ENCODE measurements around the gene IFRD2.

IFRD2 gene

GRCh38 chr3:50298836-50299637, 6.8 kb upstream of the IFRD2 start, which contains the start of the genes HYAL3 and NAA80:
Gene HYAL3 (minus strand): TSS chr3:50299405. CDS start chr3:50295602, 3,803 bp downstream.
Gene NAA80 (minus strand): TSS chr3:50299405. CDS start chr3:50297463, 1,942 bp downstream.
- H3K27ac ChIP-seq (ENCODE audit: poor library complexity, severe bottlenecking), result peak within 1 kb of the TSS; percentile 95
- H3K27me3 ChIP-seq (ENCODE audit: insufficient read depth, poor library complexity, severe bottlenecking), result no peaks in the 10 kb centered on the region
- ATAC-seq (ENCODE audit: low read depth) (peak; percentile 77), DNase-seq (ENCODE audit: low spot score) (peak; percentile 99)
- H3K4me3 ChIP-seq (ENCODE audit: severe bottlenecking), result peak within 1 kb of the TSS; percentile 63
- no peaks in the 10 kb centered on the region for H3K9me3 ChIP-seq (ENCODE audit: severe bottlenecking)
- H3K4me1 ChIP-seq (ENCODE audit: insufficient read depth, poor library complexity, severe bottlenecking), result peaks cover 9% of the 10 kb centered on the region
- H3K36me3 ChIP-seq (ENCODE audit: low read depth), result no peaks in the 10 kb centered on the region
- TF ChIP-seq CTCF (IDR thresholded peaks at IDR 0.05; ENCODE audit: poor library complexity, severe bottlenecking), result peak; percentile 35

DNA sequence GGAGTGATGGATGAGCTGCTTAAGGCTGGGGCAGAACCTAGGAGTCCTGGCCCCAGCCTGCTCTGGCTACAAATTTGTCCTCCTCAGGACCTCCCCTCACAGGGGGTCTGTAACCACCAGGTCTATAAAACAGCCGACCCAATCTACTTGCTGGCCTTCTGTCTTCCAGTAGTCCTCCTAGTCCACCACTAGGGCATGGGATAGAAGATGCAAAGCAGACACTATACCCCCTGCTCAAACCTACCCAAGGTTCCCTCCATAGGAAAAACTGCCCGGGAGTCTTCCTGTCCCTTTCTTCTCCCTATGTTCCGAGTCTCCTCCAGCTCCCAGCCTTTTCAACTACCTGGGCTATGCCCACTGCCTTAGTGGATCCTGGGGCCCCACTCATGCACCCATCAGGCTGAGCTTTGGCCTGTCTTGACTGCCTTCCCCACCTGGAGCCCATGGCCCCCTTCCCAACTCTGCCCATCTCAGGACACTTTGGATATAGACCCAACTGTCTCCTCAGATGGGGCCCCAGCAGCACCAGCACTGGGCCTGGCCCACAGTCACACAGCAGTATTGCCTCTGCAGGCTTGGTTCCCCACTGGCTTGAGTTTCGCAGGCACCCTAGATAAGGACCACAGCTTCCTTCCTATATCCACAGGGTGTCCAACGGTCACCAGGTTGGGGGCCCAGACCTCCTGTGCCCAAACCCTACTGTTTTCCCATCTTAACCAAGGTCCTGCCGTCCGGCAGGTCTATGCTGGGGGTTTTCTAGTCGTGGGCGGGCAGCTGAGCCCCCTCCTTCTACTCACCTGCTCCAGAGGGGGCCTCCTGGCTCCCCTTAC, 5.9 kb upstream of the IFRD2 start:
- Histone ChIP-seq H3K4me3 (ENCODE audit: severe bottlenecking) (peak overlapping the region; percentile 63), H3K27ac (ENCODE audit: poor library complexity, severe bottlenecking) (peak overlapping the region; percentile 95), H3K36me3 (ENCODE audit: low read depth) (no peaks in the 10 kb centered on the region), H3K27me3 (ENCODE audit: insufficient read depth, poor library complexity, severe bottlenecking) (no peaks in the 10 kb centered on the region), H3K9me3 (ENCODE audit: severe bottlenecking) (no peaks in the 10 kb centered on the region), H3K4me1 (ENCODE audit: insufficient read depth, poor library complexity, severe bottlenecking) (peaks cover 9% of the 10 kb centered on the region)
- no peak for DNase-seq (ENCODE audit: low spot score)
- ATAC-seq (ENCODE audit: low read depth), result no peak
- no peak for TF ChIP-seq CTCF (IDR thresholded peaks at IDR 0.05; ENCODE audit: poor library complexity, severe bottlenecking)

GRCh38 chr3:50297384-50297775, 5.2 kb upstream of the IFRD2 start:
- no peak for TF ChIP-seq CTCF (IDR thresholded peaks at IDR 0.05; ENCODE audit: poor library complexity, severe bottlenecking)
- Histone ChIP-seq H3K4me1 (ENCODE audit: insufficient read depth, poor library complexity, severe bottlenecking) (peaks cover 9% of the 10 kb centered on the region), H3K27ac (ENCODE audit: poor library complexity, severe bottlenecking) (no peak overlapping the region), H3K4me3 (ENCODE audit: severe bottlenecking) (no peak overlapping the region), H3K9me3 (ENCODE audit: severe bottlenecking) (no peaks in the 10 kb centered on the region), H3K36me3 (ENCODE audit: low read depth) (no peaks in the 10 kb centered on the region), H3K27me3 (ENCODE audit: insufficient read depth, poor library complexity, severe bottlenecking) (no peaks in the 10 kb centered on the region)
- DNase-seq (ENCODE audit: low spot score) (no peak), ATAC-seq (ENCODE audit: low read depth) (no peak)

DNA sequence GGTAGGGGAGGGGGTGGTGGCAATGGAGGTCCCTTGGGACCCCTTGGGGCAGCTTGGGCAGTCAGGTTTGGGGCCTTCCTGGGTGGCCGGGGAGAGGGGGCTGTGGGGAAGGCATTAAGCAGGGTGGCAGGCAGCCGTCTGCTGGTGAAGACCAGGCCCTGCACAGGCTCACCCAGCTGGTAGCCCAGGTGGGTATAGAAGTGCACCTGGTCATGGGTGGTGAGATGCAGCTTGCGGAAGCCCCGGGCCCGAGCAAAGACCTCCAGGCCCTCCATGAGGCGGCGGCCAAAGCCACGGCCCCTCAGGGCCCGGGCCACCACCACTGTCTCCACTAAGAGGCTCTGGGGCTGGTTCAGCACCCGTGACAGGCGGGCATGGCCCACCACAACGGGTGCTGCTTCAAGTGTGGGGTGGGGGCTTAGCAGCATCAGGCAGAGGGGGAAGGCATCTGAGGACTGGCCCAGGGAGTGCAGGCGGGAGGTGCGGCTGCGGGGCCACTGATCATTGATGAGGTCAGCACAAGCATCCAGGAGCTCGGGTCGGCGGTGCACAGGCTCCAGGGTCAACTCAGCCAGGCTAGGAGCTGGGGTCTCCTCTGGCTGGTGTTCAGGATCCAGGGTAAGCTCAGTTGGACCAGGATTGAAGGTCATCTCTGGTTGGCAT, 4.6 kb upstream of the IFRD2 start:
- ATAC-seq (ENCODE audit: low read depth) (no peak), DNase-seq (ENCODE audit: low spot score) (no peak)
- Histone ChIP-seq H3K36me3 (ENCODE audit: low read depth) (no peaks in the 10 kb centered on the region), H3K9me3 (ENCODE audit: severe bottlenecking) (no peaks in the 10 kb centered on the region), H3K27ac (ENCODE audit: poor library complexity, severe bottlenecking) (no peak overlapping the region), H3K27me3 (ENCODE audit: insufficient read depth, poor library complexity, severe bottlenecking) (no peaks in the 10 kb centered on the region), H3K4me1 (ENCODE audit: insufficient read depth, poor library complexity, severe bottlenecking) (peaks cover 9% of the 10 kb centered on the region), H3K4me3 (ENCODE audit: severe bottlenecking) (no peak overlapping the region)
- TF ChIP-seq CTCF (IDR thresholded peaks at IDR 0.05; ENCODE audit: poor library complexity, severe bottlenecking), result no peak

Measured in RWPE2 (cell line).